Measurements from ENCODE around the gene PAFAH1B2. TPM values are rescaled to one million over a fixed set of nuclear protein-coding genes. Genes with fewer than 3 reads are reported as not detected.
"Not testable (repeated sequence)": the region's sequence is repeated elsewhere in the genome, so short reads cannot be mapped to it uniquely, and the experiment has no call there.

PAFAH1B2 gene
- polyA plus RNA-seq, 4 donors = 73.3 to 79.9 (median 75.1) TPM

DNA sequence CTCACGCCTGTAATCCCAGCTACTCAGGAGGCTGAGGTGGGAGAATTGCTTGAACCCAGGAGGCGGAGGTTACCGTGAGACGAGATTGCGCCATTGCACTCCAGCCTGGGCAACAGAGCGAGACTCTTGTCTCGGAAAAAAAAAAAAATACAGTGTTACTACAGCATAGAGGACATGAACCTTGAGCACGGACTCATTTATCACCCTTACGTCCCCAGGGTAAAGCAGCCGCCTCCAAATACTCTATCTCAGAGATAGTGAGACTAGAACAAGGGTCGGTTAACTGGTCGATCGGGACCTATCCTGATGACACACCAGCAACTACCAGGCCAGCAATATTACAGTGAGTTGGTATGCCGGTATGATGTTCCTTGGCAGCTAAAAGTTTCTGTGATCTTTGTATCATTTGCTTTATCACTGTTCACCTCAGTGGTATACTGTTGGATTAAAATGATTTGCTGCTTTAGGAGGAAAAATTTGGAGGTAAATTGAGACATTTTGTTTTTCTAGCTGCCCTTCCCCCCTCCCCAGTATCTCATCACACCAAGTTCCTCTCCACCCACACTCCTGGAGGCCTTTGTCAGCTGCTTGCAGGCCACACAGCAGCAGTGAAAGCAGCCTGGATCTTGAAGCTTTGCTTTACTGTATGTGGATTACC is 27.4 kb downstream of the PAFAH1B2 start:
- no peak for DNase-seq (ENCODE audit: low read depth in 4 of 4, low spot score in 3 of 4)

- DNase-seq (ENCODE audit: low read depth in 4 of 4, low spot score in 3 of 4) = no peak
Observed at GRCh38 chr11:117172724-117173421, 28.8 kb downstream of the PAFAH1B2 start.

DNA sequence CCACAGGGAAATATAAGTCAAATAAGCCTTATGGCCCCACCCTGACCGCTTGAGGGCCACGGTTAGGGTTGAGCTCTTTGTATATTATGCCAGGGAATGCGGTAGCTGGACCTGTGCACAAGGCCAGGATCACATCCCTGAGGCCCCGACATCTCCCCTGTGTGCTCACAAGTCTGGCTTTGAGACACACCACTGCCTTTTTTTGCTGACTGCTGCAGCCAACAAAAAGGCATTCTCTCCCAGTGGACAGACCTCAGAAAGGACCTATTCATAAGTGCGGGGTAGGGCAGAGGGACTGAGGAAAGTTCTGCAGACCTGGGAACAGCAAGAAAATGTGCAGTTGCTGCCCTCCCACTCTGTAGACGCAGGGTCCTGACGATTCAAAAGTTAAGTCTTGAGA is 31.0 kb downstream of the PAFAH1B2 start:
- DNase-seq (ENCODE audit: low read depth in 4 of 4, low spot score in 3 of 4) = no peak

GRCh38 chr11:117175781-117176180 is 31.7 kb downstream of the PAFAH1B2 start:
- DNase-seq (ENCODE audit: low read depth in 4 of 4, low spot score in 3 of 4) = no peak

- no peak for DNase-seq (ENCODE audit: low read depth in 4 of 4, low spot score in 3 of 4)
Observed at GRCh38 chr11:117176186-117176585, 32.1 kb downstream of the PAFAH1B2 start.

- DNase-seq (ENCODE audit: low read depth in 4 of 4, low spot score in 3 of 4) = no peak
Observed at GRCh38 chr11:117177534-117178209, 33.6 kb downstream of the PAFAH1B2 start.

DNA sequence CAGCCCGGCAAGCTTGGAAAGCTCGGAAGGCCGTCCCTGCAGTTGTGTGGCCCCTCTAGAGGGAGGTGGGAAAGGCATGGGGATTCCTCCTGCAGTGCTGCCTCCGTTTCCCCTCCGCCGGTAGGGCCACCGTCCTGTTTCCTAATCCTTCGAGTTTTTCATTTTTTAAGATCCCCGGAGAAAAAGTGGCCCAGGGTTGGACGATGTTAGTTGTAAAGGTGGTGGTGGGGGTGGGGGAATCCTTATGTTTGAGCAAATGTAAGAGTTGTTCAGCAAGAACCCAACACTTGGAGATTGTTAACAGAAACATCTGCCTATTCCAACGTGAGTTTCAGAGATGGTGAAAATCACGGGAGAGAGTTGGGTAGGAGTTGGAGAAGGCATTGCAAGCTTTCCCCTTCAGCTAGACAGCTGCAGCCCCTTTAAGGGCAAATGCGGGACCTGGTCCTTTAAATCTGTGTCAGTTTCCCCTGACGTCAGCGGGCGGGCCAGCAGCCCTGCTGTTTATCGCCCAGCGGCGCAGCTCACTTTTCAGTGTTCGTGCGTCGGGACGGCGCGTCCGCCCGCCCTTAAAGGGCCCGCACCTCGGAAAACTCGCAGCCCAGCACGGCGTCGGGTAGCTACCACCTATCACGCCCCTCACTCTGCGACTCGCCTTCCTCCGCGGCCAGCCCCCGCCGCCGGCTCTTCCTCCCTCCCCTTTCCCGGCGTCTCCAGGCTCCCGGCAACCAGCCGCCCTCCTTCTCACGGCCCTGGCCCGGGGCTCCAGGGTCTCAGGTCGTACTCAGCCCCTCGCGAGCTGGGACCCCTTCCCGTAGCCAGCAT is 34.3 kb downstream of the PAFAH1B2 start, which contains the start of gene SIDT2:
TSS of gene SIDT2 (plus strand) at position 534 of the 825 bp plus-strand sequence. CDS start 521 bp downstream, outside the sequence.
- peak; percentile 88 to 93 (median 91) for DNase-seq (ENCODE audit: low read depth in 4 of 4, low spot score in 3 of 4)

DNA sequence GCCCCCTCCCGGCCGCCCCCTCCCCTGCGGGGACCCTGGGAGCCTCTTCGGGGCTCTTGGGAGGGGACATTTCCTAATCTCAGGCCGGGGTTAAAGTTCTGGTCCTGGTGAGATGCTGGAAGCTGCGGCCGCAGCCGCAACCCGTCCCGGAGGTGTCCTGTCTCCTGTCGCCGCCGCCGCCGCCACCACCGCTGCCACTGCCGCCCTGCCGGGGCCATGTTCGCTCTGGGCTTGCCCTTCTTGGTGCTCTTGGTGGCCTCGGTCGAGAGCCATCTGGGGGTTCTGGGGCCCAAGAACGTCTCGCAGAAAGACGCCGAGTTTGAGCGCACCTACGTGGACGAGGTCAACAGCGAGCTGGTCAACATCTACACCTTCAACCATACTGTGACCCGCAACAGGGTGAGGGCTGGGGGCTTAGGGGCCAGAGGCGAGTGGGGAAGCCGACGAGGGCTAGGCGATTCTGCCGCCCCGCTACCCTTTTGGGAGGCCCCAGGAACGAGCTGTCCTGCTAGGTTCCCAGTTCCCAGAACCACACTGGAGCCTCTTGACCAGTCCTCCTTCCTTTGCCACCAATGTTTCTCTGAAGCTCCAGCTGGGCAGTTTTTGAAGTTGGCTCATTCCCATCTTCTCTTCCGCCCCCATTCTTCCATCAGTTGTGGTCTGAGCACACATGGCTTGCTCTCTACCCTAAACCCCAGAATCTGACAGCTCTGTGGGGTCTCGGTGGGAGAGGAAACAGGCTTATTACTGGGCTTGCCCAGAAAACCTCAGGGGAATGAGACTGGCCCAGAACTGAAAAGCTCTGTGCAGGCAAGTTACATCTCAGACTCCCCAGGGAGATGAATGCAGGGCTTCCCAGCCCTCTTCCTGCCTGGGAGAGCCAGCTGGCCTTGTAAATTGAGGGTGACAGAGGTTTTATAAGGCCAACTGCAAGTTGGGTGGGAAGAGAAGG is 35.2 kb downstream of the PAFAH1B2 start:
- DNase-seq (ENCODE audit: low read depth in 4 of 4, low spot score in 3 of 4) = no peak

DNA sequence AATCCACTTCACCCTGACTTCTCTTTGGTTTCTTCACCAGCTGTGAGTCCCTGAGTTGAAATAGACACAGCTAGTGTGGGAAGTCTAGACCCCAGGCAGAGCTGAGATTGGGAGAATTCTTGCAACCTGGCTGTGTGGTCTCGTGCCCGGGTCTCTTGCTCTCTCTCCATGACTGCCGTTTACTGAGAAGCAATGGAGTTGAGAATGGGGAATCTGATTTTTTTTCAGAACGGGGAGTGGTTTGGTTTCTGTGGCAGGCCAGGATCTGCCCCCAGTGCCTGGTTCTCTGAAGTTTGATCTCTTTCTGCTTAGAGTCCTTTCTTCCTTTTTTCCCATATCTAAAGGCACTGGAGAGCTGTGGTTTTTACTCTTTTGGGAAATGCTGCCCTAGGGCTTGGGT is 35.9 kb downstream of the PAFAH1B2 start:
- no peak for DNase-seq (ENCODE audit: low read depth in 4 of 4, low spot score in 3 of 4)

DNA sequence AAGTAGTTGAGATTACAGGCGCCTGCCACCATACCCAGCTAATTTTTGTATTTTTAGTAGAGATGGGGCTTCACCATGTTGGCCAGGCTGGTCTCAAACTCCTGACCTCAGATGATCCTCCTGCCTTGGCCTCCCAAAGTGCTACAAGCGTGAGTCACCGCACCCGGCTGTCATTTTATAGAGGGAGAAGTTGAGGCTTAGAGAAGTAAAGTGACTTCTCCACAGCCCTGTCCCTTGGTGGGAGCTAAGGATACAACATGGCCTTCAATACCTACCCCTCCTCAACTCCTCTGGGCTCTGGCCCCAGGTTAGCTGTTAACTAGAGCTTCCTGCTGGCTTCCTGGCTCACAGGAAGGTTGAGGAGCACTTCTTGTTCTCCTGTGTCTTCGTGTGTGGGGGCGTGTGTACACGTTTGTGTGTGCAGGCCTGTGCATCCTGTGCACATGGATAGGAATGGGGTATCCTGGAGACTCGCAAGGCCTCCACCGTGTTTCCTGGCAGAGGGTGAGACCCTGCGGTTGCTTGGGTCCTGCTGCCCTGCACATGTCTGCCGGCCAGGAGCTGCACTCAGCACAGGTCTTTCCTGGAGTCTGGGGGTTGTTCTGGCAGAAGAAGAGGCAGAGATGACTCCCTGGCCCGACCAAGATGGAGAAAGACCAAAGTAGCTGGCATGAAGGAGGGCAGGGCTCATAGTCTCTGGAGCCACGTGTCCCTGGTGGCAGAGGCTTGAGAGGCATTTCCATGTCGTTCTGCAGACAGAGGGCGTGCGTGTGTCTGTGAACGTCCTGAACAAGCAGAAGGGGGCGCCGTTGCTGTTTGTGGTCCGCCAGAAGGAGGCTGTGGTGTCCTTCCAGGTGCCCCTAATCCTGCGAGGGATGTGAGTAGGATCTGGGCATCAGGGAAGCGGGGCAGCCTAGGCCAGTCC is 36.8 kb downstream of the PAFAH1B2 start:
- DNase-seq (ENCODE audit: low read depth in 4 of 4, low spot score in 3 of 4) = no peak

DNA sequence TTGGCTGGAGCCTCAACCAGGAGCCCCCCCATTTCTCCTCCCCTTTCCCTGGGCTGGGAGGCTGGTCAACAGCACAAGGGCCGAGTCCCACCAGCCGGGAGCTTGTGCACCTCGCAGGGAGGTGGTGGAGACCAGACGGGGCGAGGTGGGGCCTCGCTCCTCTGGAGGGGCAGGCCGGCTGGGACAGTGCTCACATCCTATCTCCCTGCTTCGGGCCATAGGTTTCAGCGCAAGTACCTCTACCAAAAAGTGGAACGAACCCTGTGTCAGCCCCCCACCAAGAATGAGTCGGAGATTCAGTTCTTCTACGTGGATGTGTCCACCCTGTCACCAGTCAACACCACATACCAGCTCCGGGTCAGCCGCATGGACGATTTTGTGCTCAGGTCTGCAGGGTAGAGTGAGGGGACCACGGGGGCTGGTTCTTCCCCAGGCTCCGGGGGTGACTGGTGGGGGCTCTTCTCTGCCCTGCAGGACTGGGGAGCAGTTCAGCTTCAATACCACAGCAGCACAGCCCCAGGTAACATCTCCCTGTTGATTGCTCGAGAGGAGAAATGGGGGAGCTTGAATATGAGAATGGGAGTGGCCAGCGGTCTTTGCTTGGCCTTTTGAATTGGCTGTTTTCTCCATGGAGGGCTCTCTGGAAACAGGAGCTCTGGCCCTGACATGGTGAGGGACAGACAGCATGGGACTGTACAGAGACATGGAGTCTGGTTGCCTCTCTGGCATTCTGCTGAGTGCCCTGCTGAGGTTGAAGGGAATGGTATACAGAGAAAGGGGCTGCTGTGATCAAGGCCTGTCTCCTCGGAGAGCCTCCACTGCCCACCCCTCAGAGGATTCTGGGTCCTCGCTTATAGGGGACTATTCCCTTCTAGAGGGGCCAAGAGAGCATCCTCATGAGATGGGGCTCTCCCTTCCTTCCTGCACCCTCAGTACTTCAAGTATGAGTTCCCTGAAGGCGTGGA is 37.8 kb downstream of the PAFAH1B2 start:
- no peak for DNase-seq (ENCODE audit: low read depth in 4 of 4, low spot score in 3 of 4)

GRCh38 chr11:117182551-117182935 is 38.5 kb downstream of the PAFAH1B2 start:
- no peak for DNase-seq (ENCODE audit: low read depth in 4 of 4, low spot score in 3 of 4)

DNA sequence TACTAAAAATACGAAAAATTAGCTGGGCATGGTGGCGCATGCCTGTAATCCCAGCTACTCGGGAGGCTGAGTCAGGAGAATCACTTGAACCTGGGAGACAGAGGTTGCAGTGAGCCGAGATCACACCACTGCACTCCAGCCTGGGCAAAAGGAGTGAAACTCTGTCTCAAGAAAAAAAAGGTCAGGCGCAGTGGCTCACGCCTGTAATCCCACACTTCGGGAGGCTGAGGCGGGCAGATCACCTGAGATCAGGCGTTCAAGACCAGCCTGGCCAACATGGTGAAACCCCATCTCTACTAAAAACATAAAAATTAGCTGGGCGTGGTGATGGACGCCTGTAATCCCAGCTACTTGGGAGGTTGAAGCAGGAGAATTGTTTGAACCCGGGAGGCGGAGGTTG is 39.1 kb downstream of the PAFAH1B2 start:
- not testable (repeated sequence) for DNase-seq (ENCODE audit: low read depth in 4 of 4, low spot score in 3 of 4)

DNA sequence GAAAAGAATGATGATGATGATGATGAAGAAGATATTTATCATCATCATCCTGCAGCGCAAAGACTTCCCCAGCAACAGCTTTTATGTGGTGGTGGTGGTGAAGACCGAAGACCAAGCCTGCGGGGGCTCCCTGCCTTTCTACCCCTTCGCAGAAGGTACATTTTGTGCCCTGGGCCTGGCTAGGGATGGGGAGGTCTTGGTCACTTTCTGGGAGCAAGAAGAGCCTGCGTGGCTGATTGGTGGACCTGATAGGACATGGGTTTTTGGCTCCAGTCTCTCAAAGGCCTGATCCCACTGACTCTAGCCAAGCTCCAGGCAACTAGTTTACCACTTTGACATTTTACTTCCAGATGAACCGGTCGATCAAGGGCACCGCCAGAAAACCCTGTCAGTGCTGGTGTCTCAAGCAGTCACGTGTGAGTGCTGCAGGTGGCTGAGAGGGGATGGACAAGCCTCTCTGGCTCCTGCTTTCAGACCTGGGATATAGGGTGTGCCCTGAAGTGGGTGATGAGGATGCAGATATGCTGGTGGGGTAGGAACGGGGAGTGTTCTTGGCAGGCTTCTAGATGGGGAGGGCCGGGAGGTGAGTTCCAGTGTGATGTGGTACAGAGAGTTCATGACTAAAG is 39.8 kb downstream of the PAFAH1B2 start:
- DNase-seq (ENCODE audit: low read depth in 4 of 4, low spot score in 3 of 4) = no peak

DNA sequence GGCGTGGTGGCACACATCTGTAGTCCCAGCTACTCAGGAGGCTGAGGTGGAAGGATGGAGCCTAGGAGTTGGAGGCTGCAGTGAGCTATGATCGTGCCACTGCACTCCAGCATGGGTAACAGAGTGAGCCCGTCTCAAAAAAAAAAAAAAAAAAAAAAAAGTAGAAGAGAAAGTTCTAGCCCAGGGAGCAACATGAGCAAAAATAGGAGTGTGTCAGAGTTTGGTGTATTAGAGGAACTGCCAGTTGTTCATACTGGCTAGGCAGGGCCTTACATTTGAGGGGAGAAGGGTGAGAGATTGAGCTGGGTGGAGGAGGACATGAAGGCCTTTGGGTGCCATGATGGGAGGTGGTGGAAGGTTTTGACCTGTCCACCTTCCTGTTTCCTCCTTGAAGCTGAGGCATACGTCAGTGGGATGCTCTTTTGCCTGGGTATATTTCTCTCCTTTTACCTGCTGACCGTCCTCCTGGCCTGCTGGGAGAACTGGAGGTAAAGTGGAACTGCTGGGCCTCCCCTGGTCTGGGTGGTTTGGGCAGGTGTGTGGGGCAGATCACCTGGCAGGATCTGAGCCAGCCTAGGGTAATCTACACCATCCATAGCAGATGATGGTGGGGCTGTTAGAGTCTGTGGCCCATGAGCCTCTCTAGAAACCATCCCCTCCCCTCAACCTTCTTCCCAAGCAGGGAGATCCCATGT is 41.8 kb downstream of the PAFAH1B2 start:
- DNase-seq (ENCODE audit: low read depth in 4 of 4, low spot score in 3 of 4) = no peak

DNA sequence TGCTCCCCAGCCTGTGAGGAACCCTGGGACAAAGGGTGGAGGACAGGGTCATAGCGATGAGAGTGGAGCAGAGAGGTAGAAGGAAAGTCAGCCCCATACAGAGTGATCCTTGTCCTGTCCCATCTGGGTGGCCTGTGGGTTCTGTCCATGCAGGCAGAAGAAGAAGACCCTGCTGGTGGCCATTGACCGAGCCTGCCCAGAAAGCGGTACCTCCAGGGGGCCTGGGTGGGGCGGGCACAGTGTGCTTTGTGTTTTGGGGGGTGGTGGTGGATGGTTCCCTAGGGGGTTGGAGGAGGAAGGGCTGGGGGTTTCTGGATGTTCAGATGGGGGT is 42.3 kb downstream of the PAFAH1B2 start:
- no peak for DNase-seq (ENCODE audit: low read depth in 4 of 4, low spot score in 3 of 4)

DNA sequence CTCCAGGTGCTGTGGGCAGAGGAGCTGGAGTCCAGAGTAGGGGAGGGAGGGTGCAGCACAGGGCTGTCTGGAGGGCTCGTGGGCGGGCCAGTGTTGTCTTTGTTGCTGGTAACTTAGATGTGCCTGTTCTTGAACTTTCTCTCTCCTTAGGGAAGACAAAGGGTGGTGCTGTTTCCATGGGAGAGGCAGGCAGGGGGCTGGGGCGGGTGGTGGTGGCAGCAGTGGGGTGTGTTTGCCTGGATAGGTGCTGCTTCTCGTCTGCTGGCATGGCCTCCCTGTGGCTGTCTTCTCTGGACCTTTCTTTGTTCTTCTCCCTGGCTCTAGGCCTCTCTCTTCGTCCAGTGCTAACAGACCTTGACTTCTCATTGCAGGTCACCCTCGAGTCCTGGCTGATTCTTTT is 42.9 kb downstream of the PAFAH1B2 start:
- no peak for DNase-seq (ENCODE audit: low read depth in 4 of 4, low spot score in 3 of 4)
